GM19438 (cell line): Measurements from ENCODE around the gene NGF.
"Not testable (repeated sequence)": the region's sequence is repeated elsewhere in the genome, so short reads cannot be mapped to it uniquely, and the experiment has no call there.

Source experiments
- ATAC-seq: cut with Tn5 transposase; IDR thresholded peaks from one replicate; pipeline ENCODE4 v1.9.1; 2021; ENCODE audit warnings: low read depth; ENCODE audit not compliant: unreplicated experiment

Gene NGF

GRCh38 chr1:115337633-115338456 lies at the start of gene NGF:
TSS of gene NGF (minus strand) at chr1:115338249. CDS start at chr1:115286795, 51,454 bp downstream.
- no peak for ATAC-seq

GRCh38 chr1:115383455-115383854 lies 45.4 kb upstream of the NGF start:
- not testable (repeated sequence) for ATAC-seq

GRCh38 chr1:115379943-115380342 lies 41.9 kb upstream of the NGF start:
- no peak for ATAC-seq

GRCh38 chr1:115377411-115377810 lies 39.4 kb upstream of the NGF start:
- ATAC-seq: no peak

- no peak for ATAC-seq
These were observed 36.5 kb upstream of the NGF start for GRCh38 chr1:115374598-115374997.

- ATAC-seq: no peak
These were observed 35.3 kb upstream of the NGF start for GRCh38 chr1:115373305-115373704.

- no peak for ATAC-seq
These were observed 27.7 kb upstream of the NGF start for GRCh38 chr1:115365738-115366137.

- no peak for ATAC-seq
These were observed 26.7 kb upstream of the NGF start for GRCh38 chr1:115364780-115365155.

GRCh38 chr1:115364046-115364779 lies 26.2 kb upstream of the NGF start:
- ATAC-seq: no peak

GRCh38 chr1:115363171-115363570 lies 25.1 kb upstream of the NGF start:
- ATAC-seq: no peak

GRCh38 chr1:115360505-115361129 lies 22.6 kb upstream of the NGF start:
- ATAC-seq: not testable (repeated sequence)

GRCh38 chr1:115359787-115360452 lies 21.9 kb upstream of the NGF start:
- not testable (repeated sequence) for ATAC-seq

GRCh38 chr1:115356356-115356755 lies 18.3 kb upstream of the NGF start:
- no peak for ATAC-seq

GRCh38 chr1:115355069-115355468 lies 17.0 kb upstream of the NGF start:
- ATAC-seq: no peak

GRCh38 chr1:115351143-115351542 lies 13.1 kb upstream of the NGF start:
- ATAC-seq: no peak

- ATAC-seq: no peak
These were observed 10.6 kb upstream of the NGF start for GRCh38 chr1:115348636-115349035.

GRCh38 chr1:115347282-115347681 lies 9.2 kb upstream of the NGF start:
- no peak for ATAC-seq

GRCh38 chr1:115343200-115343737 lies 5.2 kb upstream of the NGF start:
- no peak for ATAC-seq

GRCh38 chr1:115341948-115342347 lies 3.9 kb upstream of the NGF start:
- ATAC-seq: no peak

- no peak for ATAC-seq
These were observed 2.8 kb upstream of the NGF start for GRCh38 chr1:115340879-115341278.

GRCh38 chr1:115338457-115338820 lies 390 bp upstream of the NGF start:
- no peak for ATAC-seq
